ENCODE measurements around the gene IQSEC1. TPM values are rescaled to one million over a fixed set of nuclear protein-coding genes. Genes with fewer than 3 reads are reported as not detected.

IQSEC1 gene
- total and polyA plus RNA-seq, 2 donors (not counting 3 experiments of a cell fraction or from before 2014, with no cell fraction given) = 5.2 to 18.0 TPM

GRCh38 chr3:12903881-12904280 lies 169.3 kb downstream of the IQSEC1 start:
- CTCF ChIA-PET = interaction anchor here (3.3 kb wide), 1 partner anchor 80 kb away, joined by 12 read pairs; no protein-coding TSS in a partner anchor
- BruUV-seq (replicated peaks) = no TSS peak

GRCh38 chr3:12903000-12903800 lies 170.0 kb downstream of the IQSEC1 start:
- POLR2A ChIA-PET = no interaction called here
- no peaks in the 10 kb centered on the region for H3K9me3 ChIP-seq (replicated peaks; ENCODE audit: control insufficient read depth, insufficient read depth, low read length)
- no peak overlapping the region for H3K4me2 ChIP-seq (ENCODE audit: insufficient read depth, low read length)
- no peak overlapping the region for H2AFZ ChIP-seq (ENCODE audit: low read depth, low read length)
- no peaks in the 10 kb centered on the region for H3K9me1 ChIP-seq (replicated peaks; ENCODE audit: control insufficient read depth, extremely low read depth, insufficient read depth, low read length)
- no peaks in the 10 kb centered on the region for H3K79me2 ChIP-seq (ENCODE audit: control insufficient read depth, insufficient read depth, low read length)
- FAIRE-seq (no peak), DNase-seq (ENCODE audit: low read depth, low spot score) (no peak)
- H3K36me3 ChIP-seq (ENCODE audit: control insufficient read depth in 2 of 2, extremely low read depth in 1 of 2, insufficient read depth in 2 of 2, low read length in 2 of 2) = peaks cover 0 to 13% of the 10 kb centered on the region in 2 experiments
- H3K27ac ChIP-seq (ENCODE audit: insufficient read depth, low read depth, low read length) = no peak overlapping the region
- CTCF ChIA-PET = interaction anchor here (3.3 kb wide), 1 partner anchor 81 kb away, joined by 12 read pairs; no protein-coding TSS in a partner anchor
- no peaks in the 10 kb centered on the region for H3K27me3 ChIP-seq (ENCODE audit: control insufficient read depth in 2 of 2, insufficient read depth in 2 of 2, low read length in 2 of 2)
- H3K9ac ChIP-seq (replicated peaks; ENCODE audit: extremely low read depth, insufficient read depth, low read length) = no peak overlapping the region
- dilution Hi-C loops (cut with MboI; ENCODE audit: extremely low pct_ligation_motif_present, low sequenced_read_pairs) = no loop called here
- H3K4me1 ChIP-seq (ENCODE audit: control insufficient read depth, extremely low read depth, insufficient read depth, low read length) = no peaks in the 10 kb centered on the region
- no TSS peak for BruUV-seq (replicated peaks)
- no peaks in the 10 kb centered on the region for H4K20me1 ChIP-seq (replicated peaks; ENCODE audit: control insufficient read depth, extremely low read depth, insufficient read depth, low read length)
- intact Hi-C loops (cut with micrococcal nuclease) = no loop called here
- TF ChIP-seq GATA2 (IDR thresholded peaks at IDR 0.05; ENCODE audit: insufficient read depth, insufficient read length, low read depth, low read length) (no peak), POLR2A (IDR thresholded peaks at IDR 0.05; ENCODE audit: low read depth, low read length) (no peak), MYC (IDR thresholded peaks at IDR 0.05; ENCODE audit: low read depth, low read length) (no peak)
- no peak overlapping the region for H3K4me3 ChIP-seq (replicated peaks in 1 of 3; ENCODE audit: insufficient read depth in 1 of 3, low read depth in 1 of 3, low read length in 3 of 3)

More at GRCh38 chr3:12903881-12904280, 169.3 kb downstream of the IQSEC1 start:
- Histone ChIP-seq H3K36me3 (ENCODE audit: control insufficient read depth in 2 of 2, extremely low read depth in 1 of 2, insufficient read depth in 2 of 2, low read length in 2 of 2) (peaks cover 0 to 19% of the 10 kb centered on the region in 2 experiments), H3K9me3 (replicated peaks; ENCODE audit: control insufficient read depth, insufficient read depth, low read length) (no peaks in the 10 kb centered on the region), H3K27ac (ENCODE audit: insufficient read depth, low read depth, low read length) (no peak overlapping the region), H2AFZ (ENCODE audit: low read depth, low read length) (no peak overlapping the region), H3K9me1 (replicated peaks; ENCODE audit: control insufficient read depth, extremely low read depth, insufficient read depth, low read length) (no peaks in the 10 kb centered on the region), H4K20me1 (replicated peaks; ENCODE audit: control insufficient read depth, extremely low read depth, insufficient read depth, low read length) (no peaks in the 10 kb centered on the region), H3K4me2 (ENCODE audit: insufficient read depth, low read length) (no peak overlapping the region), H3K4me1 (ENCODE audit: control insufficient read depth, extremely low read depth, insufficient read depth, low read length) (no peaks in the 10 kb centered on the region), H3K27me3 (ENCODE audit: control insufficient read depth in 2 of 2, insufficient read depth in 2 of 2, low read length in 2 of 2) (no peaks in the 10 kb centered on the region), H3K9ac (replicated peaks; ENCODE audit: extremely low read depth, insufficient read depth, low read length) (no peak overlapping the region), H3K4me3 (replicated peaks in 1 of 3; ENCODE audit: insufficient read depth in 1 of 3, low read depth in 1 of 3, low read length in 3 of 3) (no peak overlapping the region), H3K79me2 (ENCODE audit: control insufficient read depth, insufficient read depth, low read length) (no peaks in the 10 kb centered on the region)
- POLR2A ChIA-PET = no interaction called here
- FAIRE-seq (no peak), DNase-seq (ENCODE audit: low read depth, low spot score) (no peak)
- TF ChIP-seq MAX (IDR thresholded peaks at IDR 0.05; ENCODE audit: insufficient read depth, insufficient read length) = no peak
- TF ChIP-seq POLR2AphosphoS5 (IDR thresholded peaks at IDR 0.05; ENCODE audit: insufficient read depth, low read depth, low read length) = no peak
- TF ChIP-seq GATA2 (IDR thresholded peaks at IDR 0.05; ENCODE audit: insufficient read depth, insufficient read length, low read depth, low read length) = no peak
- TF ChIP-seq EZH2 (IDR thresholded peaks at IDR 0.05; ENCODE audit: borderline replicate concordance, low read depth, low read length, severe bottlenecking) = no peak
- dilution Hi-C loops (cut with MboI; ENCODE audit: extremely low pct_ligation_motif_present, low sequenced_read_pairs) = no loop called here
- intact Hi-C loops (cut with micrococcal nuclease) = no loop called here
